Activated CD4-positive, alpha-beta memory T cell treated with anti-CD3 and anti-CD28 coated beads, Interleukin-2, amount 10 ng/mL, durations not matched to agents 7 days and 5 days (primary cell): ENCODE data around the gene WDR43. TPM values are rescaled to one million over a fixed set of nuclear protein-coding genes. Genes with fewer than 3 reads are reported as not detected.

Experiments
- CTCF ChIA-PET: fragments of 350-600 bp; sonication (Branson Sonifier 250); formaldehyde crosslinking; loops from one replicate; lab custom pipeline; 2021; ENCODE audit warnings: antibody characterized with exemption, inconsistent platforms; lab: Charles Lee
- POLR2A ChIA-PET: fragments of 350-600 bp; sonication (Branson Sonifier 250); formaldehyde crosslinking; loops from one replicate; lab custom pipeline; 2021; ENCODE audit warnings: antibody characterized with exemption; lab: Charles Lee
- DNase-seq: peaks from one replicate; pipeline ENCODE4 v3.0.0-alpha.2; 2020
- H3K27ac Mint-ChIP-seq: one replicate; pipeline ENCODE4 v1.8.0; 2021; ENCODE audit warnings: mild to moderate bottlenecking, mixed read lengths
- H3K27me3 Mint-ChIP-seq: one replicate; pipeline ENCODE4 v1.8.0; 2021; ENCODE audit warnings: mixed read lengths
- H3K36me3 Mint-ChIP-seq: one replicate; pipeline ENCODE4 v1.8.0; 2021; ENCODE audit warnings: low read depth, mixed read lengths
- H3K4me1 Mint-ChIP-seq: one replicate; pipeline ENCODE4 v1.8.0; 2021; ENCODE audit warnings: mixed read lengths
- H3K4me3 Mint-ChIP-seq: one replicate; pipeline ENCODE4 v1.8.0; 2021; ENCODE audit warnings: mild to moderate bottlenecking, mixed read lengths
- H3K9me3 Mint-ChIP-seq: one replicate; pipeline ENCODE4 v1.8.0; 2021; ENCODE audit warnings: mixed read lengths
- total RNA-seq, 2 experiments: library from RNA; stranded (reverse); gene quantifications; one replicate each; pipeline ENCODE4 v1.2.3, GENCODE V29; 2021

WDR43 gene
- total RNA-seq, 2 experiments from 2014 or later: 45.5 to 47.2 TPM

- ChIA-PET POLR2A (interaction anchor here (0.7 kb wide), 1 partner anchor 136 kb away, joined by 3 read pairs; no protein-coding TSS in a partner anchor), CTCF (no interaction called here)
- H3K36me3 Mint-ChIP-seq: peaks cover 26% of the 10 kb centered on the region
- peaks cover 3% of the 10 kb centered on the region for H3K27me3 Mint-ChIP-seq
- no peaks in the 10 kb centered on the region for H3K9me3 Mint-ChIP-seq
- H3K4me3 Mint-ChIP-seq: no peak overlapping the region
- peaks cover 6% of the 10 kb centered on the region for H3K4me1 Mint-ChIP-seq
- DNase-seq: no peak
- H3K27ac Mint-ChIP-seq: no peak overlapping the region
Observed at GRCh38 chr2:28950941-28951630, 56.6 kb downstream of the WDR43 start.

GRCh38 chr2:28951910-28952835 is 57.7 kb downstream of the WDR43 start:
- no peak for DNase-seq
- Mint-ChIP-seq H3K4me3 (no peak overlapping the region), H3K4me1 (peaks cover 9% of the 10 kb centered on the region), H3K9me3 (no peaks in the 10 kb centered on the region), H3K27me3 (peaks cover 3% of the 10 kb centered on the region), H3K27ac (no peak overlapping the region), H3K36me3 (peaks cover 20% of the 10 kb centered on the region)
- POLR2A ChIA-PET: no interaction called here
- CTCF ChIA-PET: no interaction called here

DNA sequence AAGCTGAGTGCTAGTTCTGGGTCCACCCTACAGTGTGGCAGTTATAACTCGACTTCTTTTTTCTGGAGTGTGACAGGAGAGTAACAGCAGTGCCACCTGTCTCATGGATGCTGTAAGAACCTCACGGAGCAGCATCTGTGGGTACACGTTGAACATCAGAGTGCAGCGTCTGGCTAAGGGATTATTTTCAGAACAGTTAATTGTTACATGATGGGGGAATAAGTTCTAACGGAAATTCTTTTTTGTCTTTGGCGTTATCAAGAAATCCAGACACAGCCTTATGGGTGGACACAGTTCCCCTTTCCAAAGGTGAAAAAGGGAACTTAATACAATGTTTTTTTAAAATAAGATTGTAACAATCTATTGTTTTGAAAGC is 58.4 kb downstream of the WDR43 start:
- CTCF ChIA-PET: no interaction called here
- H3K36me3 Mint-ChIP-seq: peaks cover 19% of the 10 kb centered on the region

GRCh38 chr2:28955467-28955866 is 61.0 kb downstream of the WDR43 start:
- no peak overlapping the region for H3K4me3 Mint-ChIP-seq
- ChIA-PET CTCF (interaction anchor here (0.6 to 1.9 kb wide), 12 partner anchors 8 to 269 kb away, joined by 3 to 10 read pairs (median 3); partner anchors contain the start of gene TRMT61B), POLR2A (interaction anchor here (0.8 to 1.9 kb wide), 2 partner anchors 61 to 145 kb away, joined by 3 to 4 read pairs; partner anchors contain the start of genes SPDYA and WDR43)
- no peak for DNase-seq
- peaks cover 8% of the 10 kb centered on the region for H3K4me1 Mint-ChIP-seq
- H3K27me3 Mint-ChIP-seq: peaks cover 3% of the 10 kb centered on the region
- no peaks in the 10 kb centered on the region for H3K36me3 Mint-ChIP-seq
- H3K9me3 Mint-ChIP-seq: no peaks in the 10 kb centered on the region
- H3K27ac Mint-ChIP-seq: no peak overlapping the region

More for the DNA sequence above, 58.4 kb downstream of the WDR43 start:
- H3K4me3 Mint-ChIP-seq: no peak overlapping the region
- peaks cover 10% of the 10 kb centered on the region for H3K4me1 Mint-ChIP-seq
- no peak overlapping the region for H3K27ac Mint-ChIP-seq
- H3K9me3 Mint-ChIP-seq: no peaks in the 10 kb centered on the region
- DNase-seq: no peak
- peaks cover 3% of the 10 kb centered on the region for H3K27me3 Mint-ChIP-seq
- POLR2A ChIA-PET: no interaction called here

DNA sequence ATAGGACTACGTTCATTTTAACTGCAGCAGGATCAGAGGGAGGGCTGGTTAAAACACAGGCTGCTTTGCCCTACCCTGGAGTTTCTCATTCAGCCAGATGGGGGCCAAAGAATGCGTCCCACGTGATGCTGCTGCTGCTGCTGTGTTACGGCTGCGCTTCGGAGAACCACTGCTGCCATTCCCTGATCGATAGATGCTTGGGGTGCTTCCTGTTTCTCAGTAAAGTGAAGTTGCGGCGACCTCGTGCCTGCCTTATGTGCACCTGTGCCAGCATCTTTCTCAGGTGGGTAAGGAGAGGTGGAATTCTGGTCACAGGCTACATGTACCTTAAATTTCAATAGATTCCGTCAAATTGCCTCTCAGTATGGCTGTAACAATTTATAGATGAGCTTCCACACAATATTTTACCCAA is 62.0 kb downstream of the WDR43 start:
- H3K4me3 Mint-ChIP-seq: no peak overlapping the region
- H3K36me3 Mint-ChIP-seq: no peaks in the 10 kb centered on the region
- H3K4me1 Mint-ChIP-seq: peaks cover 8% of the 10 kb centered on the region
- POLR2A ChIA-PET: interaction anchor here (0.8 to 1.9 kb wide), 2 partner anchors 62 to 146 kb away, joined by 3 to 4 read pairs; partner anchors contain the start of genes SPDYA and WDR43
- H3K9me3 Mint-ChIP-seq: no peaks in the 10 kb centered on the region
- CTCF ChIA-PET: interaction anchor here (0.6 to 1.9 kb wide), 16 partner anchors 9 to 352 kb away, joined by 3 to 10 read pairs (median 3); partner anchors contain the start of gene TRMT61B
- peaks cover 3% of the 10 kb centered on the region for H3K27me3 Mint-ChIP-seq
- DNase-seq: peak; percentile 40
- H3K27ac Mint-ChIP-seq: no peak overlapping the region

DNA sequence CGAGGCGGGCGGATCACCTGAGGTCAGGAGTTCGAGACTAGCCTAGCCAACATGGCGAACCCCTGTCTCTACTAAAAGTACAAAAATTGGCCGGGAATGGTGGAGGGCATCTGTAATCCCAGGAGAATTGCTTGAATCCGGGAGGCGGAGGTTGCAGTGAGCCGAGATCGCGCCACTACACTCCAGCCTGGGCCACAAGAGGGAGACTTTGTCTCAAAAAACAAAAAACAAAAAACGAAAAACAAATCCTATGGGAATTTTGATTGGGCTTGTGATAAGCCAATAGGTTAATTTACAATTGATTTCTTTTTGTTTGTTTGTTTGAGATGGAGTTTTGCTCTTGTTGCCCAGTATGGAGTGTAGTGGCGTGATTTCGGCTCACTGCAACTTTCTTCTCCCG is 62.4 kb downstream of the WDR43 start:
- no peak overlapping the region for H3K27ac Mint-ChIP-seq
- CTCF ChIA-PET: interaction anchor here (1.0 to 1.9 kb wide), 10 partner anchors 20 to 352 kb away, joined by 3 to 10 read pairs (median 4); partner anchors contain the start of gene TRMT61B
- H3K4me3 Mint-ChIP-seq: no peak overlapping the region
- POLR2A ChIA-PET: interaction anchor here (1.9 kb wide), 1 partner anchor 63 kb away, joined by 4 read pairs; the partner anchor contains the start of gene WDR43
- DNase-seq: no peak
- H3K4me1 Mint-ChIP-seq: peaks cover 8% of the 10 kb centered on the region
- peaks cover 3% of the 10 kb centered on the region for H3K27me3 Mint-ChIP-seq
- no peaks in the 10 kb centered on the region for H3K9me3 Mint-ChIP-seq
- no peaks in the 10 kb centered on the region for H3K36me3 Mint-ChIP-seq

DNA sequence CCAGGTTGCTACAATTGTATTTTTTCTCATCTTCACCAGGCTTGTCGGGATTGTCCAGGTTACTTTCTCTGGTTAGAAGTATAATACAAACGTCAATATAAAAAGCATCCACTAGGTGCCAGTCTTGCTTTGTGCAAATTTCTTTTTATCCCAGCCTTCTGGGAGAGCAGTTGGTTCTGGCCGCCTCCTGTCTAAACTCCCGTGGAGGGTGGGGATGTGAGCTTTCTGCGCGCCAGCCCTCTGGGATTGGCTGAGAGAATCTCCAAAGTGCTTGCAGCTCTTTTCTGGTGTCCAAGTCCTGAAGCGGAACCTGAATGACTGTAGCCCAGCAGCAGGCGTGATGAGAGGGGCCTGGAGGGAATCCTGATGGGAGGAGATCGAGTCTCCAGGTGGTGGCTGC is 64.2 kb downstream of the WDR43 start:
- H3K9me3 Mint-ChIP-seq: no peaks in the 10 kb centered on the region
- no peak overlapping the region for H3K4me3 Mint-ChIP-seq
- no peaks in the 10 kb centered on the region for H3K36me3 Mint-ChIP-seq
- H3K27ac Mint-ChIP-seq: no peak overlapping the region
- peak; percentile 50 for DNase-seq
- CTCF ChIA-PET: interaction anchor here (0.8 to 2.4 kb wide), 15 partner anchors 9 to 350 kb away, joined by 3 to 15 read pairs (median 5); no protein-coding TSS in a partner anchor
- POLR2A ChIA-PET: interaction anchor here (0.9 to 1.3 kb wide), 2 partner anchors 53 to 56 kb away, joined by 3 to 8 read pairs; no protein-coding TSS in a partner anchor
- peaks cover 3% of the 10 kb centered on the region for H3K27me3 Mint-ChIP-seq
- H3K4me1 Mint-ChIP-seq: peaks cover 8% of the 10 kb centered on the region

- Mint-ChIP-seq H3K4me3 (no peak overlapping the region), H3K9me3 (no peaks in the 10 kb centered on the region), H3K27me3 (peaks cover 3% of the 10 kb centered on the region), H3K27ac (no peak overlapping the region), H3K36me3 (no peaks in the 10 kb centered on the region), H3K4me1 (peaks cover 8% of the 10 kb centered on the region)
- DNase-seq: no peak
- CTCF ChIA-PET: interaction anchor here (1.0 to 1.2 kb wide), 2 partner anchors 237 to 240 kb away, joined by 3 read pairs; no protein-coding TSS in a partner anchor
- POLR2A ChIA-PET: no interaction called here
Observed at GRCh38 chr2:28960401-28960800, 65.9 kb downstream of the WDR43 start.

GRCh38 chr2:28962505-28962904 is 68.0 kb downstream of the WDR43 start:
- CTCF ChIA-PET: no interaction called here
- no peaks in the 10 kb centered on the region for H3K9me3 Mint-ChIP-seq

GRCh38 chr2:28970464-28971160 is 76.1 kb downstream of the WDR43 start:
- ChIA-PET POLR2A (interaction anchor here (0.6 kb wide), 1 partner anchor 45 kb away, joined by 3 read pairs; no protein-coding TSS in a partner anchor), CTCF (no interaction called here)
- Mint-ChIP-seq H3K4me1 (peaks cover 7% of the 10 kb centered on the region), H3K27ac (no peak overlapping the region), H3K27me3 (peaks cover 1% of the 10 kb centered on the region), H3K4me3 (no peak overlapping the region), H3K9me3 (no peaks in the 10 kb centered on the region), H3K36me3 (no peaks in the 10 kb centered on the region)
- DNase-seq: no peak

More at GRCh38 chr2:28962505-28962904, 68.0 kb downstream of the WDR43 start:
- Mint-ChIP-seq H3K4me3 (no peak overlapping the region), H3K36me3 (no peaks in the 10 kb centered on the region), H3K27me3 (peaks cover 2% of the 10 kb centered on the region), H3K27ac (no peak overlapping the region), H3K4me1 (peaks cover 3% of the 10 kb centered on the region)
- no peak for DNase-seq
- POLR2A ChIA-PET: no interaction called here

DNA sequence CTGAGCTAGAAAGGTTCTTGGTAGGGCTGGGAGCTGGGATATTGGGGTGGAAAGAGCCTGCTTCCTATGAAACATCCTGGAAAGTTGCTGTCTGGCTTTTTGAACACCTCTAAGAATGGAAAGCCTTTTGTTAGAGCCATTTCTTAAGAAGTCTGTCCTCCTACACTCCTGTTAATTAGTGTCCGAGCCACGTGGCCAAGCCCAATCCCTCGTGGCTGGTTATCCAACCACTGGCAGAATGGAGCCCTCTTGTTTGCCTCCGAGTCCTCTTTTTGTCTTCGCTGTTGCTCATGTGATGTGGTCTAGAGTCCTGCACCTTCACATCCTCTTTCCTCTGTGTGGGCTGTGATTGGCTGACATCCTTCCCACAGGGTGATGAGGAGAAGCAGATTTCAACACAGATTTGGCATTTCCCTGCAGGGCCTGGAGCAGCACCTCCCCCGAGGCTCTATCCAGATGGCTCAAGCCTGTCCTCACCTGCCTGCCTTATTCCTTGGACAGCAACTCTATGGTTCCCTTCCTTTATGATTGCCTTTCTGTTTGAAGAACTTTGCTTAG is 78.4 kb downstream of the WDR43 start:
- Mint-ChIP-seq H3K4me1 (peaks cover 7% of the 10 kb centered on the region), H3K4me3 (no peak overlapping the region), H3K27ac (no peak overlapping the region), H3K9me3 (no peaks in the 10 kb centered on the region), H3K27me3 (no peaks in the 10 kb centered on the region), H3K36me3 (no peaks in the 10 kb centered on the region)
- ChIA-PET CTCF (interaction anchor here (1.0 kb wide), 1 partner anchor 110 kb away, joined by 4 read pairs; no protein-coding TSS in a partner anchor), POLR2A (no interaction called here)
- no peak for DNase-seq

GRCh38 chr2:28974252-28974651 is 79.8 kb downstream of the WDR43 start:
- H3K9me3 Mint-ChIP-seq: no peaks in the 10 kb centered on the region
- no peaks in the 10 kb centered on the region for H3K36me3 Mint-ChIP-seq
- DNase-seq: no peak
- H3K27me3 Mint-ChIP-seq: no peaks in the 10 kb centered on the region
- ChIA-PET POLR2A (no interaction called here), CTCF (no interaction called here)
- peaks cover 7% of the 10 kb centered on the region for H3K4me1 Mint-ChIP-seq
- H3K4me3 Mint-ChIP-seq: no peak overlapping the region
- H3K27ac Mint-ChIP-seq: no peak overlapping the region
